NCI-H128 (cell line): ENCODE data around the gene ZFP92.
A peak's percentile ranks its signal among the peaks of the same experiment; 100 is the strongest.

ENCODE experiments used
- DNase-seq: peaks from one replicate; lab custom pipeline; 2025; ENCODE audit not compliant: unreplicated experiment; lab: John Stamatoyannopoulos, UW

Gene ZFP92

GRCh38 chrX:153407736-153408135 lies 3.5 kb upstream of the ZFP92 start:
- DNase-seq, result no peak

DNA sequence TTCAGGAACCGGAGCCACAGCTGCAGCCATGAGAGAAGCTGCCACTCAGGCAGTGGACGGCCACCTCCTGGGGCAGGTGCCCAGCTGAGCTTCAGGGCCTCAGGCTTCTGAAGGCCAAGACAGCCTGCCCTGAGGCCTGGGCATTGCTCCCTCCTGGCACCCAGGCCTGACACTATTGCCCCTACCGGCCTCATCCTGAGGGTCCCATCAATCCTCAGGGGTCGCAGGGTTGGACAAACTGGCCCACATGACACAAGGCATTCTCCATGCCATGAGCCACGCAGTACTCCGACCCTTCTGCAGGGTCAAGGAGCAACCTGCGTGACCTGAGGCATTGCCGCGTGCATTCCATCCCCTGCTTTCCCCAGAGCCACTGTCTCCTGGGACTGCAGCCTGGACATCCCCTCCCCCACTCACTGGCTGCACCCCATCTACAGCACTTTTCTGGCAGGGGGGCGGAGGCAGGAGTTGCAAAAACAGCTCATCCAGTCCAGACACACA lies 3.0 kb upstream of the ZFP92 start:
- DNase-seq, result no peak

- DNase-seq, result no peak
Measured at GRCh38 chrX:153408871-153409351, 2.4 kb upstream of the ZFP92 start.

GRCh38 chrX:153409414-153410101 lies 1.7 kb upstream of the ZFP92 start:
- DNase-seq, result no peak

- no peak for DNase-seq
Measured at GRCh38 chrX:153410373-153410772, 899 bp upstream of the ZFP92 start.

DNA sequence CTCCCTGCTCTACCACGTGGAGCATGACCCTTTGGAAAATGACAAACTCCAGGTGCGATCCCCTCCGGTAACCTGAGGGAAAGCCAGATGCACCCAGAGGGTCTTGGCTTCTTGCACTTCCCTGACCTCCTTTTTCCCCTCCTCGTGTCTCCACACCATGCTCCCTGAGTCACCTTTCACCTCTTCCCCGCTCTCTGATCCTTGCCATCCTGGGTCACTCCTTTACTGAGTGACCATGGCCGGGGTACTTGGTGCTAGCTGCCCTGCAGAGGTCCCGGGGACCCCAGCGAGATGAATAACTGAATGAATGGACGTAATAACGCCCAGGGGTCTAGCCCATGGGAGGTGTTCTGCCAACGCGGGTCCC lies 401 bp upstream of the ZFP92 start:
- no peak for DNase-seq

- peak; percentile 13 for DNase-seq
Measured at GRCh38 chrX:153411988-153412574, 809 bp downstream of the ZFP92 start.

DNA sequence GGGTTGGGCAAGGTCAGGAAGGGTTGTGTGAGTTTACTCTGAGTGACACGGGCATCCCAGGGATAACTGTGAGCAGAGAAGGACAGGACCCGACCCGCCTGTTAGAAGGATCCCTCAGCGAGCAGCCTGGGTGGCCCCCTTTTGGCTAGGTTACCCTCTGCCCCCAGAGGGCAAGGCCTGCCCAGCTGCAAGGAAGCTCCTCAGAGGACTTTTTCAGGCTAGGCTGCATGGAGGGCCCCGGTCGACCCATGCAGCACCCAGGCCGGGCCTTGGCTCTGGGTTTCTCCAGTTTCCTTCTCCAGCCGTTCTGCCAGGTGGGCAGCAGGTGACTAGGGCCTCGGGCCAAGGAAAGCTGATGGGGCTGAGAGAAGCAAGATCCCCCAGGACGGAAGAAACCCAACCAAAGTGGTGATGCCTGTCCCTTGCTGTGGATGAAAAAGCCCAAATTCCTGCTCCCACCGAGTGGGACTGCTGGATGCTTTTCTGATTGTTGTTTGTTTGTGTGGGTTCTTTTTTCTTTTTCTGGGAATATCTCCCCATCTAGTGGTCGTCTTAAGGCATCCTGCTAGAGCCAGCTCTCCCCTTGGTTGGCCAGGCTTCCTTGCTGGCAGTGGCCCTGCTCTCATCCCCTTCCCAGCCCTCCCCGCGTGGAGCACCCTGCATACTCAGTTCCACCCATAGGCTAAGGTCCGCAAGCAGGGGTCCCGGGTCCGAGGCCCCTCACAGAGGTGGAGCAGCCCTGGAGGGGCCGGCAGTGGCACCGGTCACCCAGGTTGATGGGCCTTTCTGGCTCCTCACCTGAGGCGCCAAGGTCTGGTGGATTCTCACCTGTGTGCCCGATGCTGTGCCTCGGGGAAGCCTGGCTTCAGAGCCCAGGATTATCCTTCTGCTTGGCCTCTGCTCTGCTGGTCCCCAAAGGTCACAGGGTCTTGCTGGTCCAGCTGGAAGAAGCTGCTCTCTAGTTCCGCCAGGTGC lies 1.8 kb downstream of the ZFP92 start:
- DNase-seq, result no peak

DNA sequence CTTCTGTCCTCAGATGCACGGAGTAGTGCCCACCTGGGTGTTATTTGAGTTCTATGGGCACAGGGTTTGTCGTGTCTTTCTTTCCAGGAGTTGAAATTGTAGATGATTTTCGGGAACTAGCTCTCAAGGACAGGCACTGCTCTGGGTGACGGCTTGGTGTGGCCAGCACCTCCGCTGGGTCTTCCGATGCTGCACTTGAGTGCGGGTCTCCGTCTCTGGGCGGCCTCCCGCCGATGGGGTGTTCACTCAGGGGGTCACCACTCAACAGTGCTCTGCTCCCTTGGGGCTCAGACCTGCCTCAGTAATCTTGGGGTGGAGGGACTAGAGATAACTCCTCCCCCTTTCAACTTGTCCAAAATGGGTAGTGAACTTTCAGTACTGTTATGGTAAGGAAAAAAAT lies 2.5 kb downstream of the ZFP92 start:
- no peak for DNase-seq

DNA sequence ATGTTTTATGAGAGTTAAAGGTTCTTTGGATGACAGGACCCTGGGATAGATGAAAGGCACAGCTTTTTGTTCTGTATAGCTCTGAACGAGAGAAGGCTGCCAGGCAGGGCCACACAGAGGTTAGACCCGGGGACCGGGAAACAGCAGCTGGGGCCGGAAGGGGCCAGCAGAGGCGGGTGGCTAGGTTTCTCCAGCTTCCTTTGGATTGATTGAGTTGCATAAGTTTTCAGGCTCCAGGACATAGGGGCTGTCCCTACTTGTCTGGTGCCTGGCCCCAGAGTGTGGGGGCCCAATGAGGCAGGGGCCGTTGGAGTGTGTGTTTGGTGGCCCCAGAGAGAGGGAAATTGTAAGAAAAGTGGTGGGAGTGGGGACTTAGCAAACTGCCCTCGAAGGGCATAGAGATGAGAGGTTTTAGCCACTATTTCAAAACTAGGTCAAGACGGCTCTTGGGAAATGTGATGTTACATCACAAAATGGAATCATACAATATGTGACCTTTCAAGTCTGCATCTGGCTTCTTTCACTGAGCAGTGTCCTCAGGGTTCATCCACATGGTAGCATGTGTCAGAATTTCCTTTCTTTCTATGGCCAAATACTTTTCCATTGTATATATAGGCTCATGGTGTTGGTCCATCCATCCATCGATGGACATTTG lies 3.7 kb downstream of the ZFP92 start:
- no peak for DNase-seq

DNA sequence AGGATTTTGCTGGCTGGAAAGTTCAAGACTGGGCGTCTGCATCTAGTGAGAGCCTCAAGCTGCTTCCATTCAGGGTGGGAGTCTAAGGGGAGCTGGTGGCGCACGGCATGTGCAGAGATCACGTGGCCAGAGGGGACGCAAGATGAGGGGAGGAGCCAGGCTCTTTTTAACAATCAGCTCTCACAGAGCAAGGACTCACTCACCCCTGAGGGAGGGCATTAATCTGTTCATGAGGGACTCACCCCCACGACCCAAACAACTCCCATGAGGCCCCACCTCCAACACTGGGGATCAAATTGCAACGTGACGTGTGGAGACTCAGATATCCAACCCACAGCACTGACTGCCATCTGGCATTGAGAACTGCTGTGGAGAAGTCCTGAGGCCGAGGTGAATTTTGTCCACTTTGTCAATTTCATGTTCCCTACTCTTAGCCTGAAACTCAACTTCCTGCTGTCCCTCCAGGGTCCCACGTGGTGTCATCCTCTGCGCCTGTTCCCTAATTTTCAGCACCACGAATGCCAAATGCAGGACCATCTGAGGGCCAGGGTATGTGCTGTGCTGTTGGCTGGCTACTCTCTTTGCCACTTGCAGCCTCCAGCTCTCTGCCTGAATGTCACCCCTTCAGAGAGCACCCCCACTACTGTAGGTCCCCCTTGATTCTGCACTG lies 5.6 kb downstream of the ZFP92 start:
- no peak for DNase-seq

DNA sequence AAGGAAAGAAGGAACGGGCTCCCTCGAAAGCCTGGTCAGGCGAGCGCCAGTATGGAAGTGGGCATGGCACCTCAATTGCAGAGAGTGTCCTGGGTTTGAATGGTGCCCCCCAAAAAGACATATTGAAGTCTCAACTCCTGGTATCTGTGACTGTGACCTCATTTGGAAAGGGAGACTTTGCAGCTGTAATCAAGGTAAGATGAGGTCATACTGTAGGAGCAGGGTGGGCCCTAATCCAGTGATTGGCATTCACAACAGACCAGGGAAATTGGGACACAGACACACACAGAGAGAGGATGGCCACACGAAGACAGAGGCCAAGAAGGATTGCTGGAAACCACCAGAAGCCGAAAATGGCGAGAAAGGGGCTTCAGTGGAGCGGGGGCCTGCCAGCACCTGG lies 6.4 kb downstream of the ZFP92 start:
- DNase-seq, result no peak

DNA sequence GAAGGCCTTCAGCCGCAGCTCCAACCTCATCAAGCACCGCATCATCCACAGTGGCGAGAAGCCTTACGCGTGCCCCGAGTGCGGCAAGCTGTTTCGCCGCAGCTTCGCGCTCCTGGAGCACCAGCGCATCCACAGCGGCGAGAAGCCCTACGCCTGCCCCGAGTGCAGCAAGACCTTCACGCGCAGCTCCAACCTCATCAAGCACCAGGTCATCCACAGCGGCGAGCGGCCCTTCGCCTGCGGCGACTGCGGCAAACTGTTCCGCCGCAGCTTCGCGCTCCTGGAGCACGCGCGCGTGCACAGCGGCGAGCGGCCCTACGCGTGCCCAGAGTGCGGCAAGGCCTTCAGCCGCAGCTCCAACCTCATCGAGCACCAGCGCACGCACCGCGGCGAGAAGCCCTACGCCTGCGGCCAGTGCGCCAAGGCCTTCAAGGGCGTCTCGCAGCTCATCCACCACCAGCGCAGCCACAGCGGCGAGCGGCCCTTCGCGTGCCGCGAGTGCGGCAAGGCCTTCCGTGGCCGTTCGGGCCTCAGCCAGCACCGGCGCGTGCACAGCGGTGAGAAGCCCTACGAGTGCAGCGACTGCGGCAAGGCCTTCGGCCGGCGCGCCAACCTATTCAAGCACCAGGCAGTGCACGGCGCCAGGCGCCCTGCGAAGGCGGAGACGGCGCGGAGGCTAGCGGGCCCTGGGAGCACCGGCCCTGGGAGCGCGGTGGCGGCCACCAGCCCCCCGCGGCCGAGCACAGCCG lies 9.8 kb downstream of the ZFP92 start:
- no peak for DNase-seq

DNA sequence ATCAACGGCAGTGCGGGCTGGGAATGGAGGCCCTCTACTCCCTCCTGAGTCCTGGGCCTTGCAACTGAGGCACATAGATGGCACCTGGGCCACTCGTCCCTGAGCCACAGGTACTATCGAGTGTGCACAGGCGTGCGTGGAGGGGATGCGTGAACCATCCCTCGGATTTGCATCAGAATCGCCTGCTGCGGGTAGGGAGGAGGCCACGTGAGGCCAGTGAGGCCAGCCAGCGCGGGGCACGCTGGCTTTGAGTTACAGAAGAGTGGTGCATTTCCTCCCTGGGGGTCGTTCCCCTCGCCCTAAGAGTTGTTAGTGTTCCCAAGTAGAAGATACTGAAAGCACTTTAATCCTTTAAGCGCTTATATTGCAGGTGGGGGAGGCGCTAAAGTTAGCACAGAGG lies 10.6 kb downstream of the ZFP92 start:
- no peak for DNase-seq

GRCh38 chrX:153423652-153424051 lies 12.4 kb downstream of the ZFP92 start:
- no peak for DNase-seq

- DNase-seq, result no peak
Measured at GRCh38 chrX:153426204-153426603, 14.9 kb downstream of the ZFP92 start.

DNA sequence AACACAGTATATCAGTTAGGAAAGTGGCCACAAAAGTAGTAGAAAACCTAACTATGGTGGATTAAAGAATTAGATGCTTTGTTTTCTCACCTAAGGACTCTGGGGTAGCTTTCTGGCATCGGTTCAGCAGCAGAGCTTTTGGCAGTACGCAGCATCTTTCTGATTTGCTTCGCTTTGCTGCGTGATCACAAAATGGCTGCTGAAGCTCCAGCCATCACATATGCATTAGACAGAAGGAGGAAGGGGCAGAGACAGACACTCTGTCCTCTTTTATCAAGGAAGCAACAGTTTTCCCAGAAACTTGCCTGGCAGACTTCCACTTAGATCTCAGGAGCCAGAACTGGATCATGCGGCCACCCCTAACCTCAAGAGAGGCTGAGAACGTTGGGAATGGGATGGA lies 19.5 kb downstream of the ZFP92 start:
- no peak for DNase-seq

DNA sequence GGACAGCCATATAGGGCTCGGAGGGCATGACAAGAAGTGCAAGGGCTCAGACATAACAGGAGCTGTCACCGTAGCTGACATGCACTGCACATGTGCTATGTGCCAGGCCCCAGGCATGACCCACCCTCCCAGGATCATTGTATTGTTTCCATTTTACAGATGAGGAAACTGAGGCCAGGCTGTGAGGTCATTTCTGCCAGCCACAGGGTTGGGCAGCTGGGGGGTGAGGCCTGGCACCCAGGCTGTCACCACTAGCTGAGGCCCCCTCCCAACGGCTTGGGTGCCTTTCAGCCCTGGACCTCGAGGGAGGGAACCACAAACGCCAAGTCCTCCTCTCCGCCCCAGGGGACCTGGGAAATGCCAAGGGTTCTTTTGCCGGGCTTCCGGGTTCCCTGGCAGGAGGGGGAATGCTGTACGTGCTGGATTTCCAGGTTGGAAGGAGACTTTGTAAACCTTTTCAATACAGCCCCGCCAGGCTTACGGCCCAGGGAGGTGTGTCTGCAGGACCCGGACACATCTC lies 21.9 kb downstream of the ZFP92 start:
- DNase-seq, result no peak

- no peak for DNase-seq
Measured at GRCh38 chrX:153433781-153434285, 22.6 kb downstream of the ZFP92 start.
